ENCODE results near the gene CEP162.

Gene CEP162, protein sequence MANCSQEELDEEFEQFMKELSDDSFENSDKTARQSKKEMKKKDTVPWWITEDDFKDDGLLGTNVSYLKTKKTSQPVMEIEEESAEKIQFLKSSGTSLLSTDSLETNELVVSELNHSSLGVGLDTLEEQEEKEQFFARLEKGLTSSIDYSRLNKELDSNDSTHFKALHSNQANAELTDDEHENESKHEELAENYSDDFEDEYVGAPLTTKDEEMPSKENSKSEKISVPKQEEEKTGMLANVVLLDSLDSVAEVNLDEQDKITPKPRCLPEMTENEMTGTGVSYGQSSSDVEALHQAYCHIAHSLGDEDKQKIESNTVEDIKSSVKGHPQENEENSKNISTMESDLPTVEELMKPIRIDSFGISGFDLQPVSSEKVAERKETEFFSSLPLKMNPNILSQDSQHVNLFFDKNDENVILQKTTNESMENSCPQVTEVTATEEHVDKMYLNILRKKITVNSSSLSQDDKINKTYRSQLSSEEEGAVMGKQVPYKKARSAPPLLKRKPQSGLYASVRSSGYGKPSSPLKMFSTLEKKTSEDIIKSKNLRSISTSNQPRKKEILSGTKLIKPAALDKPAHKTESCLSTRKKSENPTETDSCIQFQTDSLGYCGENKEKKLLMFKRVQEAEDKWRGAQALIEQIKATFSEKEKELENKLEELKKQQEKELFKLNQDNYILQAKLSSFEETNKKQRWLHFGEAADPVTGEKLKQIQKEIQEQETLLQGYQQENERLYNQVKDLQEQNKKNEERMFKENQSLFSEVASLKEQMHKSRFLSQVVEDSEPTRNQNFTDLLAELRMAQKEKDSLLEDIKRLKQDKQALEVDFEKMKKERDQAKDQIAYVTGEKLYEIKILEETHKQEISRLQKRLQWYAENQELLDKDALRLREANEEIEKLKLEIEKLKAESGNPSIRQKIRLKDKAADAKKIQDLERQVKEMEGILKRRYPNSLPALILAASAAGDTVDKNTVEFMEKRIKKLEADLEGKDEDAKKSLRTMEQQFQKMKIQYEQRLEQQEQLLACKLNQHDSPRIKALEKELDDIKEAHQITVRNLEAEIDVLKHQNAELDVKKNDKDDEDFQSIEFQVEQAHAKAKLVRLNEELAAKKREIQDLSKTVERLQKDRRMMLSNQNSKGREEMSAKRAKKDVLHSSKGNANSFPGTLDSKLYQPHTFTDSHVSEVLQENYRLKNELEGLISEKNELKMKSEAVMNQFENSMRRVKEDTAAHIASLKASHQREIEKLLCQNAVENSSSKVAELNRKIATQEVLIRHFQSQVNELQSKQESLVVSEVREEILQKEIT (N-terminal part only)

DNA sequence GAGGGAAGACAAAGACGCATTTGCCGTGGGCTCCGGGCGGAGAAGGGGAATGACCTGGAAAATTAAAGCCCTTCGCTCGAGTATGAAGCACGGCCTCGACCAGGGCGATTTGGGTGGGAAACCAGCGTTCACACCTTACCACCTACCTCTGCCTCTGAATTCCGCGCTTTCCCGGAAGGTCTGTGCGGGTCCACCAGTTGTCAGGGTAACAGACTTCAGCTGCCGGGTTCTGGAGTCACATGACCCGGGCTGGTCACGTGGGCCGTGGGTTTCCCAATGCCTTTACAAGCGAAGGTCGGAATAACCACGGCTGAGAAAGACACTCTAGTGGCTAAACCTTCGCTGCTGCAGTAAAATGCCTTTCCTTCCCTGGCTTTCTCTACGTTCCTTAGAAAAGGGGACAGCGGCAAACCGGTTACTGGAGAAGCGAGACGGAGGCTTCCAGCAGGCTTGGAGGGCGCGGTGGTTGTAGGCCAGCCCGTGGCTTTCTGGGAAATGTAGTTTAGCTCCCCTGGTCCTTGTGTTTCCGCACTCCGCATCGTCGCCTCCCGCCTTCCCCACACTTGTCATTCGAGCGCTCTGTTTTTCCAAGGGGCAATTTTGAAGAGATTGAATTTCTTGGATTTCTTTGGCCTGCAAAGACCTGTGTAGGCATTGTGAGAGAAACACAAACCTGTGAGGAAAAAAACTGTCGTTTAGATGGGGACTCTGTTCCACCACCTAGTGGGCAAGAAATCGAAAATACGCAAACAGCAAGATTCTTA, at the start of gene CEP162:
Gene CEP162, minus strand, starts transcription at position 210 of the 764 bp plus-strand sequence. CDS start 1,250 bp downstream, outside the sequence.
- DNase-seq (ENCODE audit: low spot score) (peak; percentile 82), ATAC-seq (ENCODE audit: low read depth) (peak; percentile 97)
- Histone ChIP-seq H3K27ac (ENCODE audit: poor library complexity, severe bottlenecking) (peak within 1 kb of the TSS; percentile 10), H3K9me3 (ENCODE audit: severe bottlenecking) (no peaks in the 10 kb centered on the region), H3K36me3 (ENCODE audit: low read depth) (no peaks in the 10 kb centered on the region), H3K27me3 (ENCODE audit: insufficient read depth, poor library complexity, severe bottlenecking) (no peaks in the 10 kb centered on the region), H3K4me3 (ENCODE audit: severe bottlenecking) (peak within 1 kb of the TSS; percentile 78), H3K4me1 (ENCODE audit: insufficient read depth, poor library complexity, severe bottlenecking) (peaks cover 3% of the 10 kb centered on the region)
- TF ChIP-seq, protein P1, sequence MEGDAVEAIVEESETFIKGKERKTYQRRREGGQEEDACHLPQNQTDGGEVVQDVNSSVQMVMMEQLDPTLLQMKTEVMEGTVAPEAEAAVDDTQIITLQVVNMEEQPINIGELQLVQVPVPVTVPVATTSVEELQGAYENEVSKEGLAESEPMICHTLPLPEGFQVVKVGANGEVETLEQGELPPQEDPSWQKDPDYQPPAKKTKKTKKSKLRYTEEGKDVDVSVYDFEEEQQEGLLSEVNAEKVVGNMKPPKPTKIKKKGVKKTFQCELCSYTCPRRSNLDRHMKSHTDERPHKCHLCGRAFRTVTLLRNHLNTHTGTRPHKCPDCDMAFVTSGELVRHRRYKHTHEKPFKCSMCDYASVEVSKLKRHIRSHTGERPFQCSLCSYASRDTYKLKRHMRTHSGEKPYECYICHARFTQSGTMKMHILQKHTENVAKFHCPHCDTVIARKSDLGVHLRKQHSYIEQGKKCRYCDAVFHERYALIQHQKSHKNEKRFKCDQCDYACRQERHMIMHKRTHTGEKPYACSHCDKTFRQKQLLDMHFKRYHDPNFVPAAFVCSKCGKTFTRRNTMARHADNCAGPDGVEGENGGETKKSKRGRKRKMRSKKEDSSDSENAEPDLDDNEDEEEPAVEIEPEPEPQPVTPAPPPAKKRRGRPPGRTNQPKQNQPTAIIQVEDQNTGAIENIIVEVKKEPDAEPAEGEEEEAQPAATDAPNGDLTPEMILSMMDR (IDR thresholded peaks at IDR 0.05; ENCODE audit: poor library complexity, severe bottlenecking): peak; percentile 82

DNA sequence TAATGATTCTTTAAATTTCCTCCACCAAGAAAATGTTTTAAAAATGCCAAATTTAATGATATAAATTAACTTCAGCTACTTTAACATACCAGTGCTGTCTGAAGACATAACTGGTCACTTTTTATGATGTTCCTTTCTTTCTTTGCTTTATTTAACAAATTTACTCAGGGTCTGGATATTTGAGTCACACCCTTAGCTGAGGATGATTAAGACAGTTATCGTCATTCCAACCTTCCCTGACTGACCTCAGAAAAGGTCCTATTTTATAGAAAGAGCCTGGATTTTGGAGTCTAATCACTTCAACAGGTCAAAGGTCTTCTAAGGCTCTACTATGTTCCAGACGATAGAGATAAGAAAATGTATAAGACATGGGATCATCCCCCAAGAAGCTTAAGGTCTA, 47.4 kb upstream of the CEP162 start:
- H3K4me3 ChIP-seq (ENCODE audit: severe bottlenecking): no peak overlapping the region
- peaks cover 3% of the 10 kb centered on the region for H3K27me3 ChIP-seq (ENCODE audit: insufficient read depth, poor library complexity, severe bottlenecking)
- ATAC-seq (ENCODE audit: low read depth) (no peak), DNase-seq (ENCODE audit: low spot score) (no peak)
- no peaks in the 10 kb centered on the region for H3K9me3 ChIP-seq (ENCODE audit: severe bottlenecking)
- no peaks in the 10 kb centered on the region for H3K36me3 ChIP-seq (ENCODE audit: low read depth)
- no peak overlapping the region for H3K27ac ChIP-seq (ENCODE audit: poor library complexity, severe bottlenecking)
- TF ChIP-seq, protein P1 (IDR thresholded peaks at IDR 0.05; ENCODE audit: poor library complexity, severe bottlenecking): no peak
- no peaks in the 10 kb centered on the region for H3K4me1 ChIP-seq (ENCODE audit: insufficient read depth, poor library complexity, severe bottlenecking)

DNA sequence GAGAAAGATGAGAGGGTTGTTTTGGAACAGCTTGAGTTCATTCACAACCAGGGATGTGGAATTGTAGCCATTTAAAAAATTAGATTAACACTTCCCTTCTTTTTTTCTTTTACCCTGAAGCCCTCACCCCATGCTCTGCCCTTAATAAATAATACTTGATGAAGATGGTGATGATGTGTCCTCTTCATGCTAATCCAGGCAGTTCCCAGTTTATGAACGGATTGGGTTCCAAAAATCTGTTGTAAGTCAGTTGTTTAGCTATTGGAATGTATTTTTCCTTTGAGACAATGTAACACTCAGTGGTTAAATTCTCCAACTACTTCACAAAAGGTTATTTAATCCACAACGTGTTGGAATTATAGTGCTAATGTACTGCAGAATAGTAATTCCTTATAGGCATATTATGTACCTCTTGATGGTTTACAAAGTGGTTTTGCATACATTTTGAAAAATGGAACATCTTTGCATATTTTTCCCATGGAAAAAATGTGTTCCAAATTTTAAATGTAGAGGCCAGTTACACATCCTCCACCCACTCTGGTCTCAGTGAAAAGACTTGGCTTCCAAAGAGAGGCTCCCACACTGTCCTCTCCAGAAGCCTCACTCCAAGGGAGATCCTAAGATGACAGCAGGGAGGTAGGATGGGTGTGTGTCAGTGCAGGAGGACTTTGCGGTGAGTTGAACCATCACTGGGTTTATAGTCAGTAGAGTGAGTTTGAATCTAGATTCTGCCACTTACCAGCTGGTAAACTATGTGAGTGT, 45.8 kb upstream of the CEP162 start:
- Histone ChIP-seq H3K27me3 (ENCODE audit: insufficient read depth, poor library complexity, severe bottlenecking) (peaks cover 3% of the 10 kb centered on the region), H3K36me3 (ENCODE audit: low read depth) (no peaks in the 10 kb centered on the region), H3K27ac (ENCODE audit: poor library complexity, severe bottlenecking) (no peak overlapping the region), H3K4me1 (ENCODE audit: insufficient read depth, poor library complexity, severe bottlenecking) (no peaks in the 10 kb centered on the region), H3K9me3 (ENCODE audit: severe bottlenecking) (no peaks in the 10 kb centered on the region), H3K4me3 (ENCODE audit: severe bottlenecking) (no peak overlapping the region)
- no peak for ATAC-seq (ENCODE audit: low read depth)
- TF ChIP-seq, protein P1 (IDR thresholded peaks at IDR 0.05; ENCODE audit: poor library complexity, severe bottlenecking): no peak
- no peak for DNase-seq (ENCODE audit: low spot score)

DNA sequence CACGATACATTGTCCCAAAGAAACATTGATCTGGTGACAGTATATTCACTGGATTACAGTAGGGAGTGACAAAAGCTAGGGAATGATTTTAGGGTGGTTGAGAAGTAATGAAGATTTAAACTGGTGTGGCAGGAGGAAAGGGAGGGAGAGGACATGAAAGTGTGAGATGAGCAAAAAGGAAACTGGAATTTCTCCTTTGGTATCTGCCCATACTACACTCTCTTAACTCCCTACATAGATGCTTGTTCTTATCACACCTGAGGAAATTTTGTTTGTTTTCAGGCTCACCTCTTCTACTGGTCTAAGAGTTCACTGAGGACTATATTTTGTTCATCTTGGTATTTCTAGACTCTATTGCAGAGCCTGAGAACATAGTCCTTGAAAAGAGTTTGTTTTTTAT, 44.9 kb upstream of the CEP162 start:
- TF ChIP-seq, protein P1 (IDR thresholded peaks at IDR 0.05; ENCODE audit: poor library complexity, severe bottlenecking): no peak
- Histone ChIP-seq H3K4me3 (ENCODE audit: severe bottlenecking) (no peak overlapping the region), H3K9me3 (ENCODE audit: severe bottlenecking) (no peaks in the 10 kb centered on the region), H3K27ac (ENCODE audit: poor library complexity, severe bottlenecking) (no peak overlapping the region), H3K36me3 (ENCODE audit: low read depth) (no peaks in the 10 kb centered on the region), H3K4me1 (ENCODE audit: insufficient read depth, poor library complexity, severe bottlenecking) (no peaks in the 10 kb centered on the region), H3K27me3 (ENCODE audit: insufficient read depth, poor library complexity, severe bottlenecking) (no peaks in the 10 kb centered on the region)
- no peak for ATAC-seq (ENCODE audit: low read depth)
- DNase-seq (ENCODE audit: low spot score): no peak

Measured in RWPE2 (cell line).